Measurements from ENCODE around the gene IL36B. TPM values are rescaled to one million over a fixed set of nuclear protein-coding genes. Genes with fewer than 3 reads are reported as not detected.

IL36B gene
- total RNA-seq, 8 experiments from 2014 or later = 0.21 to 4.9 (median 0.81) TPM; not detected in 5

- no peak overlapping the region for H3K4me3 ChIP-seq
- WGBS, 10 experiments = 64 to 100% (median 92%) methylated on average over 1 of the region's 1 CpG; no CpG with 5 or more reads in 1 of the 10 experiments
- ATAC-seq (replicated peaks in 6 of 8) = no peak
- H3K27ac ChIP-seq = no peak overlapping the region
- H3K4me1 ChIP-seq (replicated peaks in 1 of 2) = no peaks in the 10 kb centered on the region
- in situ Hi-C loops (cut with MboI; ENCODE audit: low pct_unique_long_range_greater_than_20kb in 2 of 9, low sequenced_read_pairs in 9 of 9, unreplicated experiment in 9 of 9) = no loop called here
These were observed 41.6 kb downstream of the IL36B start for GRCh38 chr2:113011108-113011507.

- H3K4me1 ChIP-seq (replicated peaks in 1 of 2) = no peaks in the 10 kb centered on the region
- ATAC-seq (replicated peaks in 6 of 8) = peak in 1 of 8 experiments; percentile 25
- in situ Hi-C loops (cut with MboI; ENCODE audit: low pct_unique_long_range_greater_than_20kb in 2 of 9, low sequenced_read_pairs in 9 of 9, unreplicated experiment in 9 of 9) = no loop called here
- no peak overlapping the region for H3K4me3 ChIP-seq
- WGBS, 10 experiments = 0 to 59% (median 6%) methylated on average over 1 to 2 of the region's 2 CpGs; no CpG with 5 or more reads in 3 of the 10 experiments
- H3K27ac ChIP-seq = no peak overlapping the region
These were observed 42.6 kb downstream of the IL36B start for GRCh38 chr2:113010088-113010487.

- in situ Hi-C loops (cut with MboI; ENCODE audit: low pct_unique_long_range_greater_than_20kb in 2 of 9, low sequenced_read_pairs in 9 of 9, unreplicated experiment in 9 of 9) = no loop called here
- no peak overlapping the region for H3K27ac ChIP-seq
- H3K4me1 ChIP-seq (replicated peaks in 1 of 2) = no peaks in the 10 kb centered on the region
- H3K4me3 ChIP-seq = no peak overlapping the region
- WGBS, 10 experiments = 17 to 100% (median 67%) methylated on average over 1 of the region's 1 CpG; no CpG with 5 or more reads in 3 of the 10 experiments
- no peak for ATAC-seq (replicated peaks in 6 of 8)
These were observed 43.0 kb downstream of the IL36B start for GRCh38 chr2:113009622-113010021.

- Histone ChIP-seq H3K4me3 (no peak overlapping the region), H3K4me1 (replicated peaks in 1 of 2) (no peaks in the 10 kb centered on the region), H3K27ac (no peak overlapping the region)
- ATAC-seq (replicated peaks in 6 of 8) = no peak
- in situ Hi-C loops (cut with MboI; ENCODE audit: low pct_unique_long_range_greater_than_20kb in 2 of 9, low sequenced_read_pairs in 9 of 9, unreplicated experiment in 9 of 9) = no loop called here
- WGBS, 10 experiments = 78 to 91% (median 83%) methylated on average over 1 of the region's 1 CpG; no CpG with 5 or more reads in 7 of the 10 experiments
These were observed 45.4 kb downstream of the IL36B start for GRCh38 chr2:113007250-113007649.

- 46 to 100% (median 92%) methylated on average over 1 to 3 of the region's 3 CpGs; no CpG with 5 or more reads in 3 of the 10 experiments for WGBS, 10 experiments
- no peaks in the 10 kb centered on the region for H3K4me1 ChIP-seq (replicated peaks in 1 of 2)
- no peak within 1 kb of the TSS for H3K27ac ChIP-seq
- no peak for ATAC-seq (replicated peaks in 6 of 8)
- in situ Hi-C loops (cut with MboI; ENCODE audit: low pct_unique_long_range_greater_than_20kb in 2 of 9, low sequenced_read_pairs in 9 of 9, unreplicated experiment in 9 of 9) = no loop called here
- no peak within 1 kb of the TSS for H3K4me3 ChIP-seq
These were observed 47.6 kb downstream of the IL36B start, which contains the start of gene IL36A for GRCh38 chr2:113005030-113005509. Gene IL36A, plus strand, starts transcription at chr2:113005459. Its CDS starts 413 bp downstream, at chr2:113005872.

GRCh38 chr2:113002677-113003076 is 50.0 kb downstream of the IL36B start:
- Histone ChIP-seq H3K27ac (no peak overlapping the region), H3K4me1 (replicated peaks in 1 of 2) (no peaks in the 10 kb centered on the region), H3K4me3 (no peak overlapping the region)
- no peak for ATAC-seq (replicated peaks in 6 of 8)
- 0 to 62% (median 40%) methylated on average over 1 to 2 of the region's 2 CpGs; no CpG with 5 or more reads in 1 of the 10 experiments for WGBS, 10 experiments
- in situ Hi-C loops (cut with MboI; ENCODE audit: low pct_unique_long_range_greater_than_20kb in 2 of 9, low sequenced_read_pairs in 9 of 9, unreplicated experiment in 9 of 9) = no loop called here

- no peak for ATAC-seq (replicated peaks in 6 of 8)
- Histone ChIP-seq H3K27ac (no peak overlapping the region), H3K4me3 (no peak overlapping the region), H3K4me1 (replicated peaks in 1 of 2) (no peaks in the 10 kb centered on the region)
- WGBS, 10 experiments = 0 to 83% (median 40%) methylated on average over 1 of the region's 1 CpG; no CpG with 5 or more reads in 1 of the 10 experiments
- in situ Hi-C loops (cut with MboI; ENCODE audit: low pct_unique_long_range_greater_than_20kb in 2 of 9, low sequenced_read_pairs in 9 of 9, unreplicated experiment in 9 of 9) = no loop called here
These were observed 52.2 kb downstream of the IL36B start for GRCh38 chr2:113000436-113000835.

- in situ Hi-C loops (cut with MboI; ENCODE audit: low pct_unique_long_range_greater_than_20kb in 2 of 9, low sequenced_read_pairs in 9 of 9, unreplicated experiment in 9 of 9) = no loop called here
- ATAC-seq (replicated peaks in 6 of 8) = no peak
- H3K4me1 ChIP-seq (replicated peaks in 1 of 2) = no peaks in the 10 kb centered on the region
- WGBS, 10 experiments = 0 to 89% (median 53%) methylated on average over 1 of the region's 1 CpG; no CpG with 5 or more reads in 1 of the 10 experiments
- H3K4me3 ChIP-seq = no peak overlapping the region
- no peak overlapping the region for H3K27ac ChIP-seq
These were observed 55.5 kb downstream of the IL36B start for GRCh38 chr2:112997151-112997550.

- no peaks in the 10 kb centered on the region for H3K4me1 ChIP-seq (replicated peaks in 1 of 2)
- H3K27ac ChIP-seq = no peak overlapping the region
- ATAC-seq (replicated peaks in 6 of 8) = no peak
- no peak overlapping the region for H3K4me3 ChIP-seq
- in situ Hi-C loops (cut with MboI; ENCODE audit: low pct_unique_long_range_greater_than_20kb in 2 of 9, low sequenced_read_pairs in 9 of 9, unreplicated experiment in 9 of 9) = no loop called here
- WGBS, 10 experiments = 0 to 90% (median 53%) methylated on average over 1 to 6 of the region's 6 CpGs; no CpG with 5 or more reads in 4 of the 10 experiments
These were observed 56.0 kb downstream of the IL36B start for GRCh38 chr2:112996635-112997034.

GRCh38 chr2:112995346-112995920 is 57.2 kb downstream of the IL36B start:
- H3K4me1 ChIP-seq (replicated peaks in 1 of 2) = no peaks in the 10 kb centered on the region
- no peak overlapping the region for H3K4me3 ChIP-seq
- WGBS, 10 experiments = 9 to 92% (median 83%) methylated on average over 1 to 14 of the region's 14 CpGs
- ATAC-seq (replicated peaks in 6 of 8) = no peak
- H3K27ac ChIP-seq = no peak overlapping the region
- in situ Hi-C loops (cut with MboI; ENCODE audit: low pct_unique_long_range_greater_than_20kb in 2 of 9, low sequenced_read_pairs in 9 of 9, unreplicated experiment in 9 of 9) = no loop called here

GRCh38 chr2:112994648-112995047 is 58.0 kb downstream of the IL36B start:
- Histone ChIP-seq H3K4me1 (replicated peaks in 1 of 2) (no peaks in the 10 kb centered on the region), H3K27ac (no peak overlapping the region), H3K4me3 (no peak overlapping the region)
- in situ Hi-C loops (cut with MboI; ENCODE audit: low pct_unique_long_range_greater_than_20kb in 2 of 9, low sequenced_read_pairs in 9 of 9, unreplicated experiment in 9 of 9) = no loop called here
- ATAC-seq (replicated peaks in 6 of 8) = no peak
- 33 to 100% (median 80%) methylated on average over 1 to 2 of the region's 2 CpGs; no CpG with 5 or more reads in 2 of the 10 experiments for WGBS, 10 experiments

GRCh38 chr2:112993831-112994230 is 58.8 kb downstream of the IL36B start:
- no peak overlapping the region for H3K27ac ChIP-seq
- H3K4me3 ChIP-seq = no peak overlapping the region
- H3K4me1 ChIP-seq (replicated peaks in 1 of 2) = no peaks in the 10 kb centered on the region
- in situ Hi-C loops (cut with MboI; ENCODE audit: low pct_unique_long_range_greater_than_20kb in 2 of 9, low sequenced_read_pairs in 9 of 9, unreplicated experiment in 9 of 9) = no loop called here
- ATAC-seq (replicated peaks in 6 of 8) = no peak

GRCh38 chr2:112989611-112990010 is 63.1 kb downstream of the IL36B start:
- WGBS, 10 experiments = 5 to 95% (median 80%) methylated on average over 2 to 3 of the region's 3 CpGs; no CpG with 5 or more reads in 1 of the 10 experiments
- H3K4me3 ChIP-seq = no peak overlapping the region
- H3K27ac ChIP-seq = no peak overlapping the region
- H3K4me1 ChIP-seq (replicated peaks in 1 of 2) = no peaks in the 10 kb centered on the region
- no peak for ATAC-seq (replicated peaks in 6 of 8)
- in situ Hi-C loops (cut with MboI; ENCODE audit: low pct_unique_long_range_greater_than_20kb in 2 of 9, low sequenced_read_pairs in 9 of 9, unreplicated experiment in 9 of 9) = no loop called here

- Histone ChIP-seq H3K4me1 (replicated peaks in 1 of 2) (no peaks in the 10 kb centered on the region), H3K4me3 (no peak overlapping the region), H3K27ac (no peak overlapping the region)
- ATAC-seq (replicated peaks in 6 of 8) = no peak
- in situ Hi-C loops (cut with MboI; ENCODE audit: low pct_unique_long_range_greater_than_20kb in 2 of 9, low sequenced_read_pairs in 9 of 9, unreplicated experiment in 9 of 9) = no loop called here
- 60 to 94% (median 88%) methylated on average over 1 to 5 of the region's 5 CpGs; no CpG with 5 or more reads in 2 of the 10 experiments for WGBS, 10 experiments
These were observed 67.6 kb downstream of the IL36B start for GRCh38 chr2:112985090-112985489.

All from motor neuron (in vitro differentiated cells).